GM23338 (cell line): Measurements from ENCODE around the gene NEFH.

Experiments used
- CTCF ChIP-seq, 2 experiments: fragments of 200-600 bp in 1 of 2; sonication (generic) in 1 of 2; conservative IDR thresholded peaks; 2 replicates each; pipeline versions ENCODE4 v1.5.1 to v1.6.1; 2016 to 2017; ENCODE audit warnings: antibody characterized with exemption in 2 of 2, low read depth in 2 of 2, mild to moderate bottlenecking in 2 of 2, moderate library complexity in 1 of 2
- ZNF114 ChIP-seq: fragments of 250-450 bp; sonication (Bioruptor Pico); IDR thresholded peaks from 2 replicates; pipeline ENCODE4 v1.5.0; 2020; ENCODE audit warnings: mild to moderate bottlenecking, moderate library complexity
- ZNF462 ChIP-seq: fragments of 250-450 bp; sonication (Bioruptor Pico); IDR thresholded peaks from 2 replicates; pipeline ENCODE4 v1.5.0; 2020; ENCODE audit warnings: mild to moderate bottlenecking, moderate library complexity

GRCh38 chr22:29480262-29480511 is 169 bp downstream of the NEFH start:
- TF ChIP-seq CTCF (conservative IDR thresholded peaks at IDR 0.05; ENCODE audit: low read depth in 2 of 2) (no peak), ZNF114 (CRISPR knock-in tag) (no peak), ZNF462 (no peak)
